HG03469 (cell line): ENCODE measurements around the gene MTAP.

Source experiments
- ATAC-seq: cut with Tn5 transposase; IDR thresholded peaks from one replicate; pipeline ENCODE4 v1.9.1; 2021; ENCODE audit warnings: mild to moderate bottlenecking, moderate library complexity, moderate number of reproducible peaks; ENCODE audit not compliant: unreplicated experiment

The MTAP gene

GRCh38 chr9:21804331-21804730 lies 1.9 kb downstream of the MTAP start:
- ATAC-seq: no peak

- ATAC-seq: no peak
Observed at GRCh38 chr9:21804791-21805190, 2.4 kb downstream of the MTAP start.

GRCh38 chr9:21806644-21807043 lies 4.2 kb downstream of the MTAP start:
- ATAC-seq: no peak

GRCh38 chr9:21810388-21810787 lies 8.0 kb downstream of the MTAP start:
- ATAC-seq: no peak

GRCh38 chr9:21810881-21811280 lies 8.4 kb downstream of the MTAP start:
- no peak for ATAC-seq

GRCh38 chr9:21811914-21812313 lies 9.5 kb downstream of the MTAP start:
- no peak for ATAC-seq

- ATAC-seq: no peak
Observed at GRCh38 chr9:21812415-21812814, 10.0 kb downstream of the MTAP start.

- peak; percentile 51 for ATAC-seq
Observed at GRCh38 chr9:21812946-21813568, 10.6 kb downstream of the MTAP start.

GRCh38 chr9:21813575-21814473 lies 11.4 kb downstream of the MTAP start:
- ATAC-seq: peak; percentile 28

GRCh38 chr9:21815643-21816042 lies 13.2 kb downstream of the MTAP start:
- no peak for ATAC-seq

- no peak for ATAC-seq
Observed at GRCh38 chr9:21817176-21817575, 14.7 kb downstream of the MTAP start.

- no peak for ATAC-seq
Observed at GRCh38 chr9:21825637-21826036, 23.2 kb downstream of the MTAP start.

GRCh38 chr9:21828853-21829410 lies 26.5 kb downstream of the MTAP start:
- no peak for ATAC-seq

- no peak for ATAC-seq
Observed at GRCh38 chr9:21830589-21830988, 28.2 kb downstream of the MTAP start.

- peak; percentile 55 for ATAC-seq
Observed at GRCh38 chr9:21831841-21832509, 29.5 kb downstream of the MTAP start.

- peak; percentile 61 for ATAC-seq
Observed at GRCh38 chr9:21833090-21833801, 30.8 kb downstream of the MTAP start.

GRCh38 chr9:21835121-21835520 lies 32.7 kb downstream of the MTAP start:
- no peak for ATAC-seq

GRCh38 chr9:21836437-21837161 lies 34.2 kb downstream of the MTAP start:
- ATAC-seq: no peak

- ATAC-seq: no peak
Observed at GRCh38 chr9:21837501-21837900, 35.1 kb downstream of the MTAP start.

- ATAC-seq: no peak
Observed at GRCh38 chr9:21840647-21841046, 38.2 kb downstream of the MTAP start.
